ENCODE results near the gene C16orf87.

Gene C16orf87

DNA sequence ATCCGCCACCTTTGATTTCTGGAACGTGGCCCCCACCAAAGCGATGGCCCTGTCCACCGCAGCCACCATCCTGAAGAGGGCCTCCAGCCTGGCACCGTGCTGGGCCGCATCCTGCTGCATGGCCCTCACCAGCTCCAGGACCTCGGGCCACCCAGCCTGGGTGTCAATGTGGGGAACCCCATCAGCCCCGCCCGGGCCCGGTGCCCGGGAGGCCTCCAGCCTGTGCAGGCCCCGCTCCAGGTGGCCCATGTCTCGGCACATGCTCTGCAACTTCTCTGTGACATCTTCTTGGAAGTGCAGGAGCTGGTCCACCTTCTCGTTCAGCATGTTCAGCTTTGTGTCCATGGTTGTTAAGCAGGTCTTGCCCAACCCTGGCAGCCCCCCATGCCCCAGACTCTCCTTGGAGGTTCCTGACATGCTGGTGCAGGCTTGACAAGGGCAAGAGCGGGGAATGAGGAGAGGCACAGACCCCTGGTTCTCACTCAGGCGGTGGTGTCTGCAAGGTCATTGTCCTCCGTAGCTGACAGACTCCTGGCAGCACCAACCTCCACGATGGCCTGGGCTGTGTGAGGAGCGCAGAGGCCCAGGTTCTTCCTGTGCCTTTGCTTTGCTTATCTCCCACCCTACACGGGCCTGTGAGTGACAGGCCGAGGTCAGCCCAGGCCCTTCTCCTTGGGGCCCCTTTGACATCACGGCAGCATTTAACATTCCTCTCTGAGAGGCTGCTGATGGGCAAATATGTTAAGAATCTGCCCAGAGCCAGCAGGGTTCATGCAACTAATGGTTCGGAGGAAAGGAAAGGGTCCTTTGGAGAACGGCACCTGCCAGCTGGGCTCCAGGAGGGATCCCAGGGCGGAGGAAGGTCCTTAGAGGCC lies 83.0 kb downstream of the C16orf87 start, which contains the start of gene MYLK3:
TSS of gene MYLK3 (minus strand) at position 568 of the 875 bp plus-strand sequence. CDS start at position 417, 151 bp downstream.
- no peak within 1 kb of the TSS for H3K27ac Mint-ChIP-seq
- CTCF ChIA-PET = no interaction called here
- no peaks in the 10 kb centered on the region for H3K9me3 Mint-ChIP-seq
- DNase-seq = no peak
- H3K27me3 Mint-ChIP-seq = peaks cover 6% of the 10 kb centered on the region
- H3K36me3 Mint-ChIP-seq = no peaks in the 10 kb centered on the region
- no peak within 1 kb of the TSS for H3K4me3 Mint-ChIP-seq
- H3K4me1 Mint-ChIP-seq = peaks cover 4% of the 10 kb centered on the region

DNA sequence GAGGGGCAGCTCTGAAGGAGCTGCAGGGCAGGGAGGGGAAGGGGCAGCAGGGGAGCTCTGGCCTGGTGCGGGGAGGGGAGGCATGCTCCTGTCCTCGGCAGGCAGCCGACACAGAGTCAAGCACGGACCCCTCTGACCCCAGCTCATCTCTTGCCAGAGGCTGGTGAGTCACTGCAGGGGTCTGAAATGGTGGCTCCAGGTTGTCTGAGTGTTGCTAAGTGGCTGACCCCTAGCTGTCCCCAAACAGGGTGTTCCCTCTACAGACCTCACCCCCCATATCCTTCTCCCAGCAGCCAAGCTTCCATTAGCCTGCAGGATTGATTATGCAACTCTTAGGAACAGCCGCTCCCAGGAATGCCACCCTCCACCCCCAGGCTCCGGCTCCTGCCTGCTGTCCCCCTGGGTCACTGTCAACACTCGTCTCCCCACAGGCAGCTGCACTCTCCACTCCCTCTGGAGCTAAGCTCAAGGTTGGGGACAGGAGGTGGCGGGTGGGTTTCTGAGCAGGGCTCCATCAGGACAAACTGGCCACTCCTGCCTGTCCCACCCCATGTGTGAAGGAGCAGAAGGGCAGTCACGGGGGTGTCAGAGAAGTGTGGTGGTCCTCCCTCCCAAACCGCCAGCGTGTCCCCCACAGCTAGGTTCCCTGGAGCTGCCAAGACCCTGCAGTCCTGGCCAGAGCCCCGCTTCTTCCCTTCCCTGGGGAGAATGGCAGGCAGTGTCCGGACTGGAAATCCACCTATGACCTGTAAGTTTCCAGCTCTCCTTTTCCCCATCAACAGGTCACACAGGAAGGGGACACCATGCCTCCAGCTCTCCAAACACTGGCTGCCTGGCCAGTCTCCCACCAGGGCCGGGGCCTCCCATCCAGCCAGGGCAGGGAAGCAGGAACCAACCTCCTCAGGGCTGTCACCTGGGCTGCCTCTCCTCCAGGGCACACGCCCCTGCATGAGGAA lies 83.9 kb downstream of the C16orf87 start:
- Mint-ChIP-seq H3K27ac (no peak overlapping the region), H3K4me3 (no peak overlapping the region), H3K9me3 (no peaks in the 10 kb centered on the region), H3K36me3 (no peaks in the 10 kb centered on the region), H3K4me1 (peaks cover 4% of the 10 kb centered on the region), H3K27me3 (peaks cover 9% of the 10 kb centered on the region)
- DNase-seq = no peak
- CTCF ChIA-PET = interaction anchor here (1.2 kb wide), 1 partner anchor 74 kb away, joined by 3 read pairs; no protein-coding TSS in a partner anchor
